RWPE1 (cell line): ENCODE data around the gene RDH5.

Source experiments
- CTCF ChIA-PET: fragments of 350-600 bp; sonication (Branson Sonifier 250); formaldehyde crosslinking; extraction: SDS; loops from one replicate; lab custom pipeline; 2021; lab: Yijun Ruan, JAX
- POLR2A ChIA-PET: fragments of 400-600 bp; formaldehyde crosslinking; extraction: SDS; loops from one replicate; lab custom pipeline; 2020; ENCODE audit warnings: antibody characterized with exemption; ENCODE audit not compliant: low non-redundant PET; lab: Yijun Ruan, JAX
- DNase-seq: peaks from one replicate; pipeline ENCODE4 v3.0.0; 2012; ENCODE audit warnings: low spot score
- H3K27ac ChIP-seq: fragments of 450-650 bp; 2 replicates; pipeline ENCODE4 v1.5.1; 2017
- CTCF ChIP-seq: fragments of 450-650 bp; conservative IDR thresholded peaks from 2 replicates; pipeline ENCODE4 v1.5.1; 2017; ENCODE audit warnings: low read depth, mild to moderate bottlenecking

Gene RDH5

DNA sequence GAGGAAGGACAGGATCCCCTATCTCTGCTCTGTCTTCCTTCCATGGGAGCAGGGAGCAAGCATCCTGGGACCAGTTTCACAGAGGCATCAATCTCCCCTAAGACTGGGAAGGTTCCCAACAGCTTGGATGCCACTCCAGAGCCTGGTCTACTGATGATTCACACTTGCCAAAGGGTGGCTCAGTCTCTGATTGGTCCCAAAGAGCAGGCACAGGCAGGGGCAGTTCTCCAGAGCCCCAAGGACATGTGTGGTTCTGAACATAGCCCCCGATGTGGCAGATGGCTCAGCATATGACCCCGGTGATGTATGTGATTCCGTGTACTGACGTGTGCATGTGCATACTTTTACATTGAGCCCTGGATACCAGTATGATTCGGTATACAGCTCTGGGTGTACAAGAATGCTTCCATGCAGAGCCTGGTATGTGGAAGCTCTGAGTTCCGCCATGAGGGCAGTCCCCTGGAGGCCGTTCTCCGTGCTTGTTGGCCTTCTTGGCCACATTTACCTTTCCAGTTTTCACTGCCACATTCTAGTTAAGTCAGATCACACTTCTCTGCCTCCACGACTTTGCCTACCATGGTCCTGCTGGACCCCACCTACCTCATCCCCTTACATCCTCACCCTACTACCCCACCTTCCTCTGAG is 33.7 kb upstream of the RDH5 start:
- no peak for TF ChIP-seq CTCF
- no peak overlapping the region for H3K27ac ChIP-seq
- ChIA-PET CTCF (interaction anchor here (0.6 kb wide), 2 partner anchors 12 to 34 kb away, joined by 3 read pairs; no protein-coding TSS in a partner anchor), POLR2A (no interaction called here)
- no peak for DNase-seq

DNA sequence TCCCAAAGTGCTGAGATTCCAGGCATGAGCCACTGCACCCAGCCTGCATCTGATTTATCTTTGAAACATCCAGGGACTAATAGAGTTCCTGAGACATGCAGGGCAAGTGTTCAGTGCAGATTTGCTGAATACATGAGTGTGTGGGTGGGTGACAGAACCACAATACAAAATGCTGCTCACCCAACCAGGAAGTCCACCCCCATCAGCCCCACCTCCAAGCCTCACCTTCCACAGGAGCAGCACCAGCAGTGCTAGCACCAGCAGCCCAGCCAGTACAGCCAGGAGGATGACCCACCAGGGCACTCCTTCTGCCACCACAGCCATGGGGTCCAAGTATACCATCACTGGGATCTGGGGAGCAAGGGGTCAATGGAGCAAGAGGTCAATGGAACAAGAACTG is 32.4 kb upstream of the RDH5 start:
- no peak for TF ChIP-seq CTCF
- DNase-seq, result no peak
- no peak overlapping the region for H3K27ac ChIP-seq
- ChIA-PET CTCF (no interaction called here), POLR2A (no interaction called here)

GRCh38 chr12:55688716-55689655 is 31.2 kb upstream of the RDH5 start:
- CTCF ChIA-PET, result no interaction called here
- POLR2A ChIA-PET, result no interaction called here
- no peak for TF ChIP-seq CTCF
- DNase-seq, result no peak
- H3K27ac ChIP-seq, result no peak overlapping the region

DNA sequence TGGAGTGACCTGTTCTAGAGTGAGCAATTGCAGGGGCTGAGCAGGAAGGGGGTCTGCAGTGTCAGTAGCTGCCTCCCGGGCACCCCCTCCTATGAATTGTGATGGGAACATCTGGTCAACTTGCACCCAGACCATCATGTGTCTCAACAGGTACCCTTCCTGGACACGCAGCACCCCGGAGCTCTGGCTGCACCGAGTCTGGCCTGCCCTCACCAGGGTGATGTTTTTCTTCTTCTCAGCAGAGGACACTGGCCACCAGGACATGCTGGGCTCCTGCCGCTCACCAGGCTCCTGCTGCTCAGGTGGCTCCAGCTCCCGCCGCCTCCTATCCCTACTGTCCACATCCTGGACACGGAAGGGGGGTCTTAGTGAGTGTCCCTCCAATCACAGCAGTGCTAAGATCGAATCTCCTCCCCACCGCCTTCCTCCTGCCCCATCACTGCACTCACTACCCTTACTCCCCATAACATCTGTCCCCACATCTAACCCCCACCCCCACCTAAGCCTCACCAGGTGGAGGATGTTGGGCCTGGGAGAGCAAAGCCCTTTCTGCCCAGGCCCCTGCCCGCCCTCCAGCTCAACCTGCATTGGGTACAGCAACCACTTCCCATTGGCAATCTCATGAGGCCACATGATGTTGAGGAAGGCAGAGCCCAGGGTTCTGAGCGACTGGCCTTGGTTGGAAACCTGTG is 27.4 kb upstream of the RDH5 start:
- POLR2A ChIA-PET, result no interaction called here
- no peak for DNase-seq
- no peak overlapping the region for H3K27ac ChIP-seq
- no peak for TF ChIP-seq CTCF
- CTCF ChIA-PET, result interaction anchor here (0.6 kb wide), 1 partner anchor 319 kb away, joined by 3 read pairs; no protein-coding TSS in a partner anchor

DNA sequence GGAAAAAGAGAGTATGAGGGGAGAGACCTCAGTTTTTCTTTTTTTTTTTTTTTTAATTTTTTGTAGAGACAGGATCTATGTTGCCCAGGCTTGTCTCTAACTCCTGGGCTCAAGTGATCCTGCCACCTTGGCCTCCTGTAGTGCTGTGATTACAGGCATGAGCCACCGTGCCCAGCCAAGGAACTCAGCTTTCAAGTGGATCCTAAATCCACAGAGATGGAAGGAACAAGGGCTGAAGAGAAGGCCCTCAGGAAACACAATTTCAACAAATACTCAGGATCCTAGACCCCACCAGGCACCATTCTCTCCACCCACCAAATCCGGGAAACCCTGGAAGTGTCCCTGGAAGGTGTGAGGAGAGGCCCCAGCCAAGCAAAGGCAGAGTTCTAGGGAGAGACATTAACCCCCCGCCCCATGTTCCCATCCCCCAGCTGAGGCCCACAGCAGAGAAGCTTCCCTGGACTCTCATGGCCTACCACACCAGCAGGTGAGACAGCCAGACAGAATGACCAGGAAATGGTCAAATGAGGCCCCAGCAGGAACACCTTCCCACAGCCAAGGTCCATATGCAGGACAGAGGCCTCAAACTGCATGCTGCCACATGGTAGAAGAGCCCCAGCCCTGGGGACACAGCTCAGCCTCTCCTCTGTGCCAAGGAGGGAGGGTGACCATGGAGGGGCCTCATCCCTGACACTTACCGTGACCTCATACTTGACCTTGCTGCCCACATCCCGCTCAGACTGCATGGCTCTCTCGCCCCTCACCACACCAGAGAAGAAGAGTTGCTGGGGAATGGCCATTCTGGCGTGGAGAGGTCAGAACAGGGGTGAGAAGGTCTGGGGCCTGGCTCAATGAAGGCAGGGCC is 26.6 kb upstream of the RDH5 start:
- POLR2A ChIA-PET, result no interaction called here
- no peak for TF ChIP-seq CTCF
- no peak for DNase-seq
- CTCF ChIA-PET, result interaction anchor here (0.6 kb wide), 1 partner anchor 318 kb away, joined by 3 read pairs; no protein-coding TSS in a partner anchor
- no peak overlapping the region for H3K27ac ChIP-seq
